ENCODE results near the gene EIF4E3. TPM values are rescaled to one million over a fixed set of nuclear protein-coding genes. Genes with fewer than 3 reads are reported as not detected.
A peak's percentile ranks its signal among the peaks of the same experiment; 100 is the strongest.

The EIF4E3 gene
- total and polyA plus RNA-seq, 2 of the 13 experiments (the other 11 are each of a cell fraction or from before 2014, with no cell fraction given), result 0.07 to 0.15 TPM

DNA sequence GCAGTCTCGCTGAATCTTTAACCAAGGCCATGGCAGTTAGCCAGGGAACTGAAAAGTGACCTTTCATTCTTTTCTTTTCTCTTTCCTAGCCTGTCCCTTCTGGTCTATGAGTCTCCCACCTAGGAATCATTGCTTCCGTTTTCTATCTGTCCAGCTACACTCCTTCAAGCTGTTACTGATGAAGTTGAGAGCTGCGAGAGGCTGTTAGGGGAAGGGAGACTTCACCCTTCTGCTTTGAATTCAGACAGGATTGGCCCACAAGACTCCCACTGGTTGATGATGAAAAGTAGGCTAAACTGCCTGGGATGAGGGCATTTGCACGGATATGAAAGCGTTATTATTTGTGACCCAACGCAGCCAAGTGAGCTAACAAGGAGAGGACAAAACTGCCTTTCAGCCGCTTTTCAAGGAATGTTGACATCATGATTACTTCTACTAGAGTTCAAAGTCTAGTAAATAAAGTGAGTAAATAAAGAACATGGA is 30.2 kb downstream of the EIF4E3 start:
- no peaks in the 10 kb centered on the region for H4K20me1 ChIP-seq (ENCODE audit: insufficient read depth, low read length)
- BruUV-seq (replicated peaks), result no TSS peak
- H3K4me1 ChIP-seq (ENCODE audit: insufficient read depth, low read length), result peaks cover 29% of the 10 kb centered on the region
- H3K27ac ChIP-seq (ENCODE audit: extremely low read length, insufficient read depth, low read length), result no peak overlapping the region
- ATAC-seq, result peak; percentile 69
- CTCF ChIA-PET (ENCODE audit: low intra/inter-chr PET ratio, low total read pairs), result no interaction called here
- no peaks in the 10 kb centered on the region for H3K36me3 ChIP-seq (replicated peaks in 1 of 2; ENCODE audit: control insufficient read depth in 1 of 2, insufficient read depth in 2 of 2, low read length in 2 of 2)
- no peak overlapping the region for H2AFZ ChIP-seq (ENCODE audit: low read length)
- H3K4me2 ChIP-seq (ENCODE audit: low read depth, low read length), result peak overlapping the region; percentile 62
- no peak for FAIRE-seq
- peak; percentile 54 for DNase-seq (ENCODE audit: low spot score)
- peaks cover 2% of the 10 kb centered on the region in 2 experiments; a peak in 1 of 5 replicates for H3K27me3 ChIP-seq (ENCODE audit: control insufficient read depth in 1 of 2, insufficient read depth in 2 of 2, low read length in 2 of 2)
- in situ Hi-C loops (cut with HindIII; ENCODE audit: extremely low pct_ligation_motif_present, low pct_unique_long_range_greater_than_20kb) (no loop called here), intact Hi-C loops (cut with micrococcal nuclease; ENCODE audit: unreplicated experiment) (no loop called here)
- H3K4me3 ChIP-seq (replicated peaks in 1 of 3; ENCODE audit: insufficient read depth in 1 of 3, low read depth in 2 of 3, low read length in 3 of 3), result no peak overlapping the region; a peak in 1 of 6 replicates
- H3K9ac ChIP-seq (ENCODE audit: insufficient read depth, low read depth, low read length), result no peak overlapping the region
- H3K9me3 ChIP-seq (ENCODE audit: low read length), result no peaks in the 10 kb centered on the region
- POLR2A ChIA-PET, result no interaction called here
- WGBS (ENCODE audit: low lambda C conversion rate), result under 1% methylated on average over 7 of the region's 7 CpGs
- no peaks in the 10 kb centered on the region for H3K79me2 ChIP-seq (ENCODE audit: insufficient read depth, low read length)
- no peak for TF ChIP-seq KLF6 (CRISPR knock-in tag; IDR thresholded peaks at IDR 0.05)
- no peak for TF ChIP-seq ZMYM4 (CRISPR knock-in tag; IDR thresholded peaks at IDR 0.05)
- TF ChIP-seq, protein P1, sequence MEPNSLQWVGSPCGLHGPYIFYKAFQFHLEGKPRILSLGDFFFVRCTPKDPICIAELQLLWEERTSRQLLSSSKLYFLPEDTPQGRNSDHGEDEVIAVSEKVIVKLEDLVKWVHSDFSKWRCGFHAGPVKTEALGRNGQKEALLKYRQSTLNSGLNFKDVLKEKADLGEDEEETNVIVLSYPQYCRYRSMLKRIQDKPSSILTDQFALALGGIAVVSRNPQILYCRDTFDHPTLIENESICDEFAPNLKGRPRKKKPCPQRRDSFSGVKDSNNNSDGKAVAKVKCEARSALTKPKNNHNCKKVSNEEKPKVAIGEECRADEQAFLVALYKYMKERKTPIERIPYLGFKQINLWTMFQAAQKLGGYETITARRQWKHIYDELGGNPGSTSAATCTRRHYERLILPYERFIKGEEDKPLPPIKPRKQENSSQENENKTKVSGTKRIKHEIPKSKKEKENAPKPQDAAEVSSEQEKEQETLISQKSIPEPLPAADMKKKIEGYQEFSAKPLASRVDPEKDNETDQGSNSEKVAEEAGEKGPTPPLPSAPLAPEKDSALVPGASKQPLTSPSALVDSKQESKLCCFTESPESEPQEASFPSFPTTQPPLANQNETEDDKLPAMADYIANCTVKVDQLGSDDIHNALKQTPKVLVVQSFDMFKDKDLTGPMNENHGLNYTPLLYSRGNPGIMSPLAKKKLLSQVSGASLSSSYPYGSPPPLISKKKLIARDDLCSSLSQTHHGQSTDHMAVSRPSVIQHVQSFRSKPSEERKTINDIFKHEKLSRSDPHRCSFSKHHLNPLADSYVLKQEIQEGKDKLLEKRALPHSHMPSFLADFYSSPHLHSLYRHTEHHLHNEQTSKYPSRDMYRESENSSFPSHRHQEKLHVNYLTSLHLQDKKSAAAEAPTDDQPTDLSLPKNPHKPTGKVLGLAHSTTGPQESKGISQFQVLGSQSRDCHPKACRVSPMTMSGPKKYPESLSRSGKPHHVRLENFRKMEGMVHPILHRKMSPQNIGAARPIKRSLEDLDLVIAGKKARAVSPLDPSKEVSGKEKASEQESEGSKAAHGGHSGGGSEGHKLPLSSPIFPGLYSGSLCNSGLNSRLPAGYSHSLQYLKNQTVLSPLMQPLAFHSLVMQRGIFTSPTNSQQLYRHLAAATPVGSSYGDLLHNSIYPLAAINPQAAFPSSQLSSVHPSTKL (CRISPR knock-in tag; IDR thresholded peaks at IDR 0.05), result 0 out of 2 replicates have a peak, but pooled peaks have one; percentile 12
- TF ChIP-seq FOXP1 (IDR thresholded peaks at IDR 0.05), result no peak
- 0 out of 2 replicates have a peak, but pooled peaks have one; percentile 35 for TF ChIP-seq FOXP1 (CRISPR knock-in tag; IDR thresholded peaks at IDR 0.05)
- TF ChIP-seq ERF (CRISPR knock-in tag; IDR thresholded peaks at IDR 0.05), result no peak
- no peak for TF ChIP-seq NR2F1 (CRISPR knock-in tag; IDR thresholded peaks at IDR 0.05)
- no peak for TF ChIP-seq MATR3 (CRISPR knock-in tag; IDR thresholded peaks at IDR 0.05)
- no peak for TF ChIP-seq HNRNPUL1 (IDR thresholded peaks at IDR 0.05; ENCODE audit: low read depth, low read length)
- TF ChIP-seq ZNF251 (CRISPR knock-in tag; IDR thresholded peaks at IDR 0.05), result no peak
- TF ChIP-seq FOXA1 (IDR thresholded peaks at IDR 0.05), result no peak
- 0 out of 2 replicates have a peak, but pooled peaks have one; percentile 26 for TF ChIP-seq FOXA1 (CRISPR knock-in tag; IDR thresholded peaks at IDR 0.05)
- TF ChIP-seq ZNF879 (CRISPR knock-in tag; IDR thresholded peaks at IDR 0.05), result no peak
- no peak for TF ChIP-seq NFKB2 (CRISPR knock-in tag; IDR thresholded peaks at IDR 0.05; ENCODE audit: borderline replicate concordance)
- TF ChIP-seq HMG20A (CRISPR knock-in tag; IDR thresholded peaks at IDR 0.05; ENCODE audit: borderline replicate concordance), result peak; percentile 41; the same call in 1 of the 2 replicates
- TF ChIP-seq BRCA1 (CRISPR knock-in tag; IDR thresholded peaks at IDR 0.05), result no peak
- no peak for TF ChIP-seq FLYWCH1 (CRISPR knock-in tag; IDR thresholded peaks at IDR 0.05)
- TF ChIP-seq, protein P2, sequence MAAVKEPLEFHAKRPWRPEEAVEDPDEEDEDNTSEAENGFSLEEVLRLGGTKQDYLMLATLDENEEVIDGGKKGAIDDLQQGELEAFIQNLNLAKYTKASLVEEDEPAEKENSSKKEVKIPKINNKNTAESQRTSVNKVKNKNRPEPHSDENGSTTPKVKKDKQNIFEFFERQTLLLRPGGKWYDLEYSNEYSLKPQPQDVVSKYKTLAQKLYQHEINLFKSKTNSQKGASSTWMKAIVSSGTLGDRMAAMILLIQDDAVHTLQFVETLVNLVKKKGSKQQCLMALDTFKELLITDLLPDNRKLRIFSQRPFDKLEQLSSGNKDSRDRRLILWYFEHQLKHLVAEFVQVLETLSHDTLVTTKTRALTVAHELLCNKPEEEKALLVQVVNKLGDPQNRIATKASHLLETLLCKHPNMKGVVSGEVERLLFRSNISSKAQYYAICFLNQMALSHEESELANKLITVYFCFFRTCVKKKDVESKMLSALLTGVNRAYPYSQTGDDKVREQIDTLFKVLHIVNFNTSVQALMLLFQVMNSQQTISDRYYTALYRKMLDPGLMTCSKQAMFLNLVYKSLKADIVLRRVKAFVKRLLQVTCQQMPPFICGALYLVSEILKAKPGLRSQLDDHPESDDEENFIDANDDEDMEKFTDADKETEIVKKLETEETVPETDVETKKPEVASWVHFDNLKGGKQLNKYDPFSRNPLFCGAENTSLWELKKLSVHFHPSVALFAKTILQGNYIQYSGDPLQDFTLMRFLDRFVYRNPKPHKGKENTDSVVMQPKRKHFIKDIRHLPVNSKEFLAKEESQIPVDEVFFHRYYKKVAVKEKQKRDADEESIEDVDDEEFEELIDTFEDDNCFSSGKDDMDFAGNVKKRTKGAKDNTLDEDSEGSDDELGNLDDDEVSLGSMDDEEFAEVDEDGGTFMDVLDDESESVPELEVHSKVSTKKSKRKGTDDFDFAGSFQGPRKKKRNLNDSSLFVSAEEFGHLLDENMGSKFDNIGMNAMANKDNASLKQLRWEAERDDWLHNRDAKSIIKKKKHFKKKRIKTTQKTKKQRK (IDR thresholded peaks at IDR 0.05; ENCODE audit: low read length), result no peak
- no peak for TF ChIP-seq ATF7 (IDR thresholded peaks at IDR 0.05)
- no peak for TF ChIP-seq ATF7 (CRISPR knock-in tag; IDR thresholded peaks at IDR 0.05)

Measured in HepG2 (cell line).